Smooth muscle cell (in vitro differentiated cells): ENCODE results near the gene NAALADL2. TPM values are rescaled to one million over a fixed set of nuclear protein-coding genes. Genes with fewer than 3 reads are reported as not detected.

Source experiments
- DNase-seq: peaks from one replicate; lab custom pipeline; 2025; ENCODE audit not compliant: unreplicated experiment; lab: John Stamatoyannopoulos, UW
- H2AFZ ChIP-seq: fragments of 200-600 bp; sonication (generic); 2 replicates; pipeline ENCODE4 v1.6.0; 2016; ENCODE audit warnings: antibody characterized with exemption, low read depth, mild to moderate bottlenecking
- H3F3A ChIP-seq: fragments of 200-600 bp; sonication (generic); 2 replicates; pipeline ENCODE4 v1.6.0; 2017; ENCODE audit warnings: antibody characterized with exemption, low read depth
- H3K27ac ChIP-seq: fragments of 200-600 bp; sonication (generic); 2 replicates; pipeline ENCODE4 v1.5.1; 2016; ENCODE audit warnings: low read depth, mild to moderate bottlenecking
- H3K27me3 ChIP-seq: fragments of 200-600 bp; sonication (generic); 2 replicates; pipeline ENCODE4 v1.6.1; 2016; ENCODE audit warnings: low read depth, mild to moderate bottlenecking
- H3K36me3 ChIP-seq: fragments of 200-600 bp; sonication (generic); 2 replicates; pipeline ENCODE4 v1.5.1; 2016; ENCODE audit warnings: low read depth
- H3K4me1 ChIP-seq: fragments of 200-600 bp; sonication (generic); 2 replicates; pipeline ENCODE4 v1.5.1; 2016; ENCODE audit warnings: low read depth
- H3K4me2 ChIP-seq: fragments of 200-600 bp; sonication (generic); 2 replicates; pipeline ENCODE4 v1.6.0; 2016; ENCODE audit warnings: mild to moderate bottlenecking
- H3K4me3 ChIP-seq: fragments of 200-600 bp; sonication (generic); 2 replicates; pipeline ENCODE4 v1.5.1; 2016; ENCODE audit warnings: mild to moderate bottlenecking
- H3K79me2 ChIP-seq: fragments of 200-600 bp; sonication (generic); 2 replicates; pipeline ENCODE4 v1.6.0; 2016; ENCODE audit warnings: low read depth, mild to moderate bottlenecking
- H3K9ac ChIP-seq: fragments of 200-600 bp; sonication (generic); 2 replicates; pipeline ENCODE4 v1.6.0; 2016; ENCODE audit warnings: low read depth
- H3K9me3 ChIP-seq: fragments of 200-600 bp; sonication (generic); replicated peaks from 2 replicates; pipeline ENCODE4 v1.5.1; 2016; ENCODE audit warnings: low read depth
- H4K20me1 ChIP-seq: fragments of 200-600 bp; sonication (generic); 2 replicates; pipeline ENCODE4 v1.6.0; 2016; ENCODE audit warnings: low read depth
- CTCF ChIP-seq: fragments of 200-600 bp; sonication (generic); IDR thresholded peaks from 2 replicates; pipeline ENCODE4 v1.5.1; 2017; ENCODE audit warnings: borderline replicate concordance, mild to moderate bottlenecking, antibody characterized with exemption; ENCODE audit not compliant: insufficient read depth, poor library complexity, severe bottlenecking
- WGBS: methylation state at CpG from one replicate; pipeline ENCODE4 v1.1.7; 2016; ENCODE audit warnings: low lambda C conversion rate; 5-methylcytosine and 5-hydroxymethylcytosine counted together
- polyA plus RNA-seq: library from polyadenylated mRNA; unstranded; fragments of >200 nt; fragmentation: Nextera tagmentation; extraction: Ambion mirVana; gene quantifications from 2 replicates; pipeline ENCODE4 v1.2.1, GENCODE V29; 2016
- total RNA-seq: library from RNA; depleted of rRNA; stranded (reverse); fragments of >200 nt; gene quantifications from 2 replicates; pipeline ENCODE4 v1.2.3, GENCODE V29; 2014

The NAALADL2 gene
- total and polyA plus RNA-seq, 2 experiments from 2014 or later = 2.5 to 13.8 TPM

DNA sequence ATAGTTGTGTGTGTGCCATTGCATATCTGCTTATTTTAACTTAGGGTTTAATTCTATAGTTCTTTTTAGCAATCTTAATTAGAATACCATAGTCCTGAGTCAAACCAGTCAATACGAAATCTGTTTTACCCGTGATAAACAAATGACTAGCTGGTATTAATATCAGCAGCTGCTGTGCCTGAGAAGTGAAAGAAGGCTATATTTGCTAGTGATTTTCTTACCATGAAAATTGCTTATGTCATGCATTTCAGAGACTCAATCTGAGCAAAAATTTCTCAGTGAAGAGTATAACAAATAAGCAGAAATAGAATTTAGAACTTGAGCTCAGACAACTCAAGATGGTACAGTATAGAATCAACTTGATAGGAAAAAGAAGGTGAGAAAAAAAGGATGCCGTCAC, 820.4 kb downstream of the NAALADL2 start:
- 84% methylated on average over 3 of the region's 3 CpGs for WGBS
- H3K4me3 ChIP-seq = no peak overlapping the region

GRCh38 chr3:175692256-175692655, 833.1 kb downstream of the NAALADL2 start:
- H3K79me2 ChIP-seq = no peaks in the 10 kb centered on the region
- whole genome bisulfite sequencing = 91% methylated on average over 2 of the region's 2 CpGs
- no peaks in the 10 kb centered on the region for H3F3A ChIP-seq
- no peaks in the 10 kb centered on the region for H4K20me1 ChIP-seq
- no peak overlapping the region for H3K4me2 ChIP-seq
- H3K9me3 ChIP-seq = no peaks in the 10 kb centered on the region
- no peak for DNase-seq
- H2AFZ ChIP-seq = no peak overlapping the region
- no peaks in the 10 kb centered on the region for H3K27me3 ChIP-seq
- H3K4me1 ChIP-seq = no peaks in the 10 kb centered on the region
- H3K9ac ChIP-seq = no peak overlapping the region
- H3K36me3 ChIP-seq = no peaks in the 10 kb centered on the region
- no peak overlapping the region for H3K27ac ChIP-seq
- H3K4me3 ChIP-seq = no peak overlapping the region
- no peak for TF ChIP-seq CTCF

More for the DNA sequence above, 820.4 kb downstream of the NAALADL2 start:
- H4K20me1 ChIP-seq = no peaks in the 10 kb centered on the region
- no peaks in the 10 kb centered on the region for H3K36me3 ChIP-seq
- no peaks in the 10 kb centered on the region for H3K79me2 ChIP-seq
- no peaks in the 10 kb centered on the region for H3K9me3 ChIP-seq
- no peaks in the 10 kb centered on the region for H3F3A ChIP-seq
- H3K4me1 ChIP-seq = no peaks in the 10 kb centered on the region
- no peak overlapping the region for H2AFZ ChIP-seq
- no peak for DNase-seq
- H3K27me3 ChIP-seq = no peaks in the 10 kb centered on the region
- TF ChIP-seq CTCF = no peak
- H3K9ac ChIP-seq = no peak overlapping the region
- no peak overlapping the region for H3K4me2 ChIP-seq
- H3K27ac ChIP-seq = no peak overlapping the region

DNA sequence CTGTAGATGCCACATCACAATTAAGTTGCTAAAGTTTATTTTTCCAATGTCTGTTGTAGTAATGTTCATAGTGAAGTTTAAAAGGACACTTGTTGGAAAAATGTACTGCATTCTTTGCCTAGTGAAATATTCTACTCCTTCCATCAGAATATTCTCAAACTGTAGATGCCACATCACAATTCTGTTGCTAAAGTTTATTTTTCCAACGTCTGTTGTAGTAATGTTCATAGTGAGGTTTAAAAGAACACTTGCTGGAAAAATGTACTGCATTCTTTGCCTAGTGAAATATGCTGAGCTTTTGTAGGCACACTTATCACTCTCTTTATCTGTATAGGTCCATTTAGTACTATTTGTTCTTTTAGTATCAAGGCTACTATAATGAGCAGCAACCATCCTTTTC, 836.1 kb downstream of the NAALADL2 start:
- H3F3A ChIP-seq = no peaks in the 10 kb centered on the region
- no peaks in the 10 kb centered on the region for H3K36me3 ChIP-seq
- H3K4me3 ChIP-seq = no peak overlapping the region
- no peaks in the 10 kb centered on the region for H3K4me1 ChIP-seq
- no peak overlapping the region for H3K27ac ChIP-seq
- H3K27me3 ChIP-seq = no peaks in the 10 kb centered on the region
- H4K20me1 ChIP-seq = no peaks in the 10 kb centered on the region
- DNase-seq = no peak
- H3K9me3 ChIP-seq = no peaks in the 10 kb centered on the region
- H2AFZ ChIP-seq = no peak overlapping the region
- no peak overlapping the region for H3K4me2 ChIP-seq
- no peak for TF ChIP-seq CTCF
- H3K9ac ChIP-seq = no peak overlapping the region
- 68% methylated on average over 1 of the region's 1 CpG for WGBS
- no peaks in the 10 kb centered on the region for H3K79me2 ChIP-seq

DNA sequence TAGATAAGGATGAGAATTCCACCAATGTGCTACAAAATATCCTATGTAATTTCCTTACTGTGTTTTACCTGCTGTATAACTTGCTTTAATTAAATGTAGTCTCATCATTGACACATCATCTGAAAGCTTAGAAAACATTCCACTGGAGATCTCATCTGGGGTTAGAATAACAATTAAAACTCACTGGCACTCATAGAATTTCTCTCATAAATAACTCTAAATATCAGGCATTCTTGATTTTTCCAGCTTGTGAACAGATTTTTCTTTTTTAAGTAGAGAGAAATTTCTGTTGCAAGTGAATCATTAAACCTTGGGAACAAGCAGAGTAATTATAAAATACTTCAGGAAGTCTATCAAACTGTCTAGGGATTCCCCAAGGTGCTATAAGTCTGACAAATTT, 843.8 kb downstream of the NAALADL2 start:
- Histone ChIP-seq H3K36me3 (no peaks in the 10 kb centered on the region), H3F3A (no peaks in the 10 kb centered on the region), H3K4me3 (no peak overlapping the region), H3K27me3 (no peaks in the 10 kb centered on the region), H3K9me3 (no peaks in the 10 kb centered on the region), H3K9ac (no peak overlapping the region), H4K20me1 (no peaks in the 10 kb centered on the region), H3K79me2 (no peaks in the 10 kb centered on the region), H3K4me2 (no peak overlapping the region), H2AFZ (no peak overlapping the region), H3K4me1 (no peaks in the 10 kb centered on the region), H3K27ac (no peak overlapping the region)
- DNase-seq = no peak
- no peak for TF ChIP-seq CTCF
